Neuronal stem cell (in vitro differentiated cells): ENCODE measurements around the gene TMEM229A.

Experiments
- DNase-seq: peaks from one replicate; pipeline ENCODE4 v3.0.0-alpha.2; 2013; ENCODE audit warnings: low spot score
- H2AFZ ChIP-seq: one replicate; pipeline ENCODE4 v1.6.1; 2013; ENCODE audit warnings: mild to moderate bottlenecking, low read length, inconsistent platforms
- H2AK5ac ChIP-seq: 2 replicates; pipeline ENCODE4 v1.6.1; 2013; ENCODE audit warnings: low read depth, mild to moderate bottlenecking, inconsistent platforms, low read length, moderate library complexity, mixed read lengths
- H2BK120ac ChIP-seq: 2 replicates; pipeline ENCODE4 v1.6.1; 2013; ENCODE audit warnings: low read depth, mild to moderate bottlenecking, inconsistent platforms, low read length, moderate library complexity, mixed read lengths
- H2BK12ac ChIP-seq: one replicate; pipeline ENCODE4 v1.6.1; 2013; ENCODE audit warnings: low read length, inconsistent platforms
- H2BK15ac ChIP-seq: 2 replicates; pipeline ENCODE4 v1.6.1; 2013; ENCODE audit warnings: mild to moderate bottlenecking, low read length, inconsistent platforms, mixed read lengths
- H2BK5ac ChIP-seq: one replicate; pipeline ENCODE4 v1.6.1; 2013; ENCODE audit warnings: inconsistent platforms, mild to moderate bottlenecking, low read length, moderate library complexity
- H3K14ac ChIP-seq: one replicate; pipeline ENCODE4 v1.6.1; 2013; ENCODE audit warnings: low read length, inconsistent platforms
- H3K18ac ChIP-seq: 2 replicates; pipeline ENCODE4 v1.6.1; 2013; ENCODE audit warnings: low read length, inconsistent platforms
- H3K23ac ChIP-seq: 2 replicates; pipeline ENCODE4 v1.6.1; 2013; ENCODE audit warnings: low read depth, mild to moderate bottlenecking, mixed read lengths, low read length, inconsistent platforms; ENCODE audit not compliant: poor library complexity
- H3K27ac ChIP-seq: replicated peaks from 3 replicates; pipeline ENCODE4 v1.5.1; 2013; ENCODE audit warnings: low read length, inconsistent platforms
- H3K27me3 ChIP-seq, 3 experiments: 2 replicates each; pipeline ENCODE4 v1.6.1; 2013; ENCODE audit warnings: low read length in 3 of 3, mild to moderate bottlenecking in 2 of 3, inconsistent platforms in 1 of 3, low read depth in 1 of 3, mixed read lengths in 1 of 3, moderate library complexity in 1 of 3; ENCODE audit not compliant: control insufficient read depth in 3 of 3, insufficient read depth in 3 of 3
- H3K36me3 ChIP-seq, 2 donors: replicated peaks in 1 of 2; 2 replicates each; pipeline ENCODE4 v1.6.1; 2013; ENCODE audit warnings: low read length in 2 of 2; ENCODE audit not compliant: control insufficient read depth in 2 of 2, insufficient read depth in 2 of 2
- H3K4ac ChIP-seq: 2 replicates; pipeline ENCODE4 v1.6.1; 2013; ENCODE audit warnings: inconsistent platforms, mild to moderate bottlenecking, low read length, moderate library complexity
- H3K4me1 ChIP-seq, 2 donors: 1 replicate in 1 of 2; 2 replicates in 1 of 2; pipeline ENCODE4 v1.6.1; 2013; ENCODE audit warnings: low read length in 2 of 2, low read depth in 1 of 2; ENCODE audit not compliant: control insufficient read depth in 2 of 2, insufficient read depth in 1 of 2
- H3K4me2 ChIP-seq: one replicate; pipeline ENCODE4 v1.6.1; 2013; ENCODE audit warnings: mild to moderate bottlenecking, low read length, inconsistent platforms; ENCODE audit not compliant: insufficient read depth, poor library complexity, severe bottlenecking
- H3K4me3 ChIP-seq, 2 donors: 2 replicates each; pipeline ENCODE4 v1.5.1; 2013; ENCODE audit warnings: low read length in 2 of 2, mild to moderate bottlenecking in 2 of 2, inconsistent platforms in 1 of 2, moderate library complexity in 1 of 2
- H3K79me1 ChIP-seq: one replicate; pipeline ENCODE4 v1.6.1; 2013; ENCODE audit warnings: low read depth, mild to moderate bottlenecking, inconsistent platforms, low read length, moderate library complexity
- H3K9ac ChIP-seq: one replicate; pipeline ENCODE4 v1.6.1; 2013; ENCODE audit warnings: mild to moderate bottlenecking, low read depth, low read length, inconsistent platforms; ENCODE audit not compliant: poor library complexity
- H3K9me3 ChIP-seq, 2 donors: replicated peaks in 1 of 2; 2 replicates each; pipeline versions ENCODE3 to v1.6.1; 2013; ENCODE audit warnings: low read length in 2 of 2, mild to moderate bottlenecking in 2 of 2, inconsistent platforms in 1 of 2, low read depth in 1 of 2, mixed read lengths in 1 of 2, moderate library complexity in 1 of 2; ENCODE audit not compliant: control insufficient read depth in 2 of 2, insufficient read depth in 1 of 2
- H4K8ac ChIP-seq: one replicate; pipeline ENCODE4 v1.6.1; 2013; ENCODE audit warnings: low read depth, mild to moderate bottlenecking, inconsistent platforms, low read length, moderate library complexity
- H4K91ac ChIP-seq: one replicate; pipeline ENCODE4 v1.6.1; 2013; ENCODE audit warnings: low read length, low read depth, mild to moderate bottlenecking, inconsistent platforms; ENCODE audit not compliant: poor library complexity
- WGBS, 2 donors: extraction: QIAGEN DNeasy Blood & Tissue Kit; methylation state at CpG; one replicate each; pipeline ENCODE4 v1.1.7; 2013; ENCODE audit warnings: missing lambda C conversion rate in 2 of 2, mixed read lengths in 1 of 2; ENCODE audit not compliant: insufficient read length in 2 of 2, insufficient replicate concordance in 1 of 2; ENCODE audit errors: extremely low coverage in 2 of 2; 5-methylcytosine and 5-hydroxymethylcytosine counted together

TMEM229A gene

GRCh38 chr7:124033807-124034753 is 1.2 kb upstream of the TMEM229A start:
- H3K79me1 ChIP-seq = no peaks in the 10 kb centered on the region
- H3K4me1 ChIP-seq = peaks cover 2 to 3% of the 10 kb centered on the region in 2 donors
- WGBS, 2 donors = no CpG with 5 or more reads among the region's 16 CpGs
- no peaks in the 10 kb centered on the region for H3K9me3 ChIP-seq
- peak overlapping the region; percentile 43 for H3K23ac ChIP-seq
- H2AK5ac ChIP-seq = no peak overlapping the region
- H4K8ac ChIP-seq = no peak overlapping the region
- H3K27ac ChIP-seq = no peak overlapping the region
- H3K4ac ChIP-seq = no peak overlapping the region
- no peak overlapping the region for H3K14ac ChIP-seq
- H2BK12ac ChIP-seq = no peak overlapping the region
- DNase-seq = no peak
- H3K27me3 ChIP-seq = peaks cover 3 to 59% (median 27%) of the 10 kb centered on the region in 3 experiments
- H2BK15ac ChIP-seq = peak overlapping the region; percentile 26
- H3K4me2 ChIP-seq = peak overlapping the region; percentile 98
- H2AFZ ChIP-seq = peak overlapping the region; percentile 93
- H3K4me3 ChIP-seq = no peak overlapping the region
- H2BK120ac ChIP-seq = no peak overlapping the region
- H4K91ac ChIP-seq = no peak overlapping the region
- peak overlapping the region; percentile 90 for H3K18ac ChIP-seq
- no peak overlapping the region for H2BK5ac ChIP-seq
- no peak overlapping the region for H3K9ac ChIP-seq
- no peaks in the 10 kb centered on the region for H3K36me3 ChIP-seq

GRCh38 chr7:124033095-124033806 is 384 bp upstream of the TMEM229A start:
- Histone ChIP-seq H4K91ac (no peak overlapping the region), H3K27me3 (peaks cover 3 to 59% (median 27%) of the 10 kb centered on the region in 3 experiments), H3K4ac (no peak overlapping the region), H3K9me3 (no peaks in the 10 kb centered on the region), H2BK120ac (peak overlapping the region; percentile 72), H2AK5ac (peak overlapping the region; percentile 75), H4K8ac (no peak overlapping the region), H3K79me1 (no peaks in the 10 kb centered on the region), H3K14ac (peak overlapping the region; percentile 56), H3K27ac (no peak overlapping the region), H2AFZ (peak overlapping the region; percentile 93), H2BK5ac (no peak overlapping the region), H2BK12ac (peak overlapping the region; percentile 58), H3K36me3 (no peaks in the 10 kb centered on the region), H3K18ac (peak overlapping the region; percentile 90), H3K4me1 (peaks cover 2 to 3% of the 10 kb centered on the region in 2 donors), H3K4me2 (peak overlapping the region; percentile 98), H3K4me3 (peak overlapping the region; percentile 54 to 81), H3K23ac (peak overlapping the region; percentile 43), H3K9ac (peak overlapping the region; percentile 91), H2BK15ac (peak overlapping the region; percentile 26)
- DNase-seq = peak; percentile 48
- WGBS, 2 donors = no CpG with 5 or more reads among the region's 70 CpGs

- H2BK120ac ChIP-seq = no peak overlapping the region
Measured at GRCh38 chr7:124031919-124032318, 948 bp downstream of the TMEM229A start.

GRCh38 chr7:124031406-124031805 is 1.5 kb downstream of the TMEM229A start:
- H3K23ac ChIP-seq = no peak overlapping the region
- no peaks in the 10 kb centered on the region for H3K79me1 ChIP-seq
- H3K9me3 ChIP-seq = no peaks in the 10 kb centered on the region
- no peak overlapping the region for H2BK120ac ChIP-seq
- no peak overlapping the region for H3K27ac ChIP-seq
- no peak overlapping the region for H3K4ac ChIP-seq
- H3K18ac ChIP-seq = no peak overlapping the region
- no peak overlapping the region for H3K4me3 ChIP-seq
- WGBS, 2 donors = 100% methylated on average over 2 of the region's 8 CpGs; no CpG with 5 or more reads in 1 of the 2 donors
- no peak overlapping the region for H3K14ac ChIP-seq
- no peak overlapping the region for H2AFZ ChIP-seq
- no peak for DNase-seq
- H3K27me3 ChIP-seq = peaks cover 3 to 55% (median 27%) of the 10 kb centered on the region in 3 experiments
- H2AK5ac ChIP-seq = no peak overlapping the region
- no peak overlapping the region for H2BK15ac ChIP-seq
- H3K4me2 ChIP-seq = no peak overlapping the region
- no peaks in the 10 kb centered on the region for H3K36me3 ChIP-seq
- H4K8ac ChIP-seq = no peak overlapping the region
- no peak overlapping the region for H3K9ac ChIP-seq
- no peak overlapping the region for H4K91ac ChIP-seq
- no peak overlapping the region for H2BK12ac ChIP-seq
- H3K4me1 ChIP-seq = peaks cover 2 to 4% of the 10 kb centered on the region in 2 donors
- no peak overlapping the region for H2BK5ac ChIP-seq

More at GRCh38 chr7:124031919-124032318, 948 bp downstream of the TMEM229A start:
- H4K91ac ChIP-seq = no peak overlapping the region
- peak overlapping the region; percentile 93 for H2AFZ ChIP-seq
- H2BK12ac ChIP-seq = peak overlapping the region; percentile 58
- peak overlapping the region; percentile 54 to 81 for H3K4me3 ChIP-seq
- H3K14ac ChIP-seq = no peak overlapping the region
- no peak overlapping the region for H3K4ac ChIP-seq
- peaks cover 2 to 3% of the 10 kb centered on the region in 2 donors for H3K4me1 ChIP-seq
- H4K8ac ChIP-seq = no peak overlapping the region
- peaks cover 3 to 59% (median 27%) of the 10 kb centered on the region in 3 experiments for H3K27me3 ChIP-seq
- no peak overlapping the region for H3K23ac ChIP-seq
- H3K4me2 ChIP-seq = peak overlapping the region; percentile 98
- no peak overlapping the region for H2BK5ac ChIP-seq
- no peaks in the 10 kb centered on the region for H3K79me1 ChIP-seq
- peak overlapping the region; percentile 43 for H2BK15ac ChIP-seq
- H2AK5ac ChIP-seq = no peak overlapping the region
- H3K9ac ChIP-seq = no peak overlapping the region
- no peak for DNase-seq
- H3K36me3 ChIP-seq = no peaks in the 10 kb centered on the region
- no peaks in the 10 kb centered on the region for H3K9me3 ChIP-seq
- no CpG with 5 or more reads among the region's 22 CpGs for WGBS, 2 donors
- peak overlapping the region; percentile 50 for H3K18ac ChIP-seq
- H3K27ac ChIP-seq = no peak overlapping the region
